SU-DHL-6 (cell line): ENCODE results near the gene HDAC10.

ENCODE experiments used
- H2AFZ ChIP-seq: fragments of 200-600 bp; sonication (generic); 2 replicates; pipeline ENCODE4 v1.6.1; 2014; ENCODE audit warnings: low read depth, mild to moderate bottlenecking, moderate library complexity, mixed read lengths, antibody characterized with exemption, low read length; ENCODE audit not compliant: severe bottlenecking
- H3F3A ChIP-seq: fragments of 200-600 bp; shearing (Covaris generic); 2 replicates; pipeline ENCODE4 v1.6.0; 2016; ENCODE audit warnings: antibody characterized with exemption, mild to moderate bottlenecking; ENCODE audit not compliant: insufficient read depth
- H3K27ac ChIP-seq: fragments of 200-600 bp; sonication (generic); 2 replicates; pipeline ENCODE4 v1.5.1; 2016; ENCODE audit warnings: low read depth, mild to moderate bottlenecking, low read length, moderate library complexity, mixed read lengths
- H3K27me3 ChIP-seq: fragments of 200-600 bp; sonication (generic), shearing (Covaris generic); 2 replicates; pipeline ENCODE4 v1.6.0; 2014; ENCODE audit warnings: mild to moderate bottlenecking, low read length
- H3K36me3 ChIP-seq: fragments of 200-600 bp; sonication (generic); 2 replicates; pipeline ENCODE4 v1.6.1; 2014; ENCODE audit warnings: mild to moderate bottlenecking, low read length, mixed read lengths
- H3K4me2 ChIP-seq: fragments of 300-600, 200-600 bp; shearing (Covaris generic), sonication (generic); 2 replicates; pipeline ENCODE4 v1.6.0; 2014; ENCODE audit warnings: low read length, low read depth, mild to moderate bottlenecking; ENCODE audit not compliant: poor library complexity, severe bottlenecking
- H3K4me3 ChIP-seq: fragments of 200-600 bp; sonication (generic); 2 replicates; pipeline ENCODE4 v1.5.1; 2014; ENCODE audit warnings: antibody characterized with exemption, low read length, mild to moderate bottlenecking, mixed read lengths; ENCODE audit not compliant: insufficient read depth, poor library complexity, severe bottlenecking
- H3K79me2 ChIP-seq: fragments of 200-600 bp; sonication (generic); 2 replicates; pipeline ENCODE4 v1.6.1; 2014; ENCODE audit warnings: mild to moderate bottlenecking, low read length, moderate library complexity; ENCODE audit not compliant: insufficient read depth
- H3K9ac ChIP-seq: fragments of 200-600 bp; sonication (generic); 2 replicates; pipeline ENCODE4 v1.7.0; 2014; ENCODE audit warnings: mild to moderate bottlenecking, low read length
- H3K9me2 ChIP-seq: fragments of 200-600 bp; sonication (generic); replicated peaks from 2 replicates; pipeline ENCODE4 v1.6.1; 2014; ENCODE audit warnings: low read length; ENCODE audit not compliant: insufficient read depth
- H3K9me3 ChIP-seq: fragments of 200-600 bp; sonication (generic); 2 replicates; pipeline ENCODE4 v1.6.1; 2014; ENCODE audit warnings: low read length, mixed read lengths; ENCODE audit not compliant: insufficient read depth
- H4K20me1 ChIP-seq: fragments of 200-600 bp; sonication (generic); 2 replicates; pipeline ENCODE4 v1.6.1; 2014; ENCODE audit warnings: low read depth, mild to moderate bottlenecking, antibody characterized with exemption, low read length, moderate library complexity, mixed read lengths
- EZH2phosphoT487 ChIP-seq: fragments of 200-600 bp; sonication (generic), shearing (Covaris generic); conservative IDR thresholded peaks from 2 replicates; pipeline ENCODE4 v1.6.1; 2018; ENCODE audit warnings: mild to moderate bottlenecking, antibody characterized with exemption, low read length, moderate library complexity, mixed read lengths
- TF ChIP-seq, protein P1 (sequence below): fragments of 200-600 bp; sonication (generic); IDR thresholded peaks from one replicate; pipeline ENCODE4 v1.5.1; 2017; ENCODE audit warnings: antibody characterized with exemption, mild to moderate bottlenecking, low read length, moderate library complexity; ENCODE audit not compliant: insufficient read depth, poor library complexity, severe bottlenecking

The HDAC10 gene

DNA sequence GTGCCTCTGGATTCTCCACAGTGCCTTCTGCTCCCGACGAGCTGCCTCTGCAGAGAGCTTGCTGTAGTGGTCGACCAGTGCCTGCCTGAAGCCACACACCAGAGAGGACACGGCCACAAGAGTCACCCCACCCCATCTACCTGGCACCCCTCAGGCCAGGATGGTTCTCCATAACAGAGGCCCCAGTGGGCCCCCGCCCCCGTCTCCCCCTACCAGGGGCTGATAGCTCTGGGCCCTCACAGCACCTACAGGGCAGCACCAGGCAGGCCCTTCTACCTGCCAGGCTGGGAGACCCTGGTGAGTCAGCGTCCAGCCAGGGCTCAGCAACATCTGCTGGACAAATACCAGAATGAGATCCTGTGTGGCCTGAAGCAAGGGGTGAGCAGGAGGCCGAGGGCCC, 28.6 kb downstream of the HDAC10 start:
- Histone ChIP-seq H3F3A (no peaks in the 10 kb centered on the region), H3K27ac (no peak overlapping the region), H3K4me3 (no peak overlapping the region), H2AFZ (no peak overlapping the region), H3K9me2 (no peaks in the 10 kb centered on the region), H3K9me3 (no peaks in the 10 kb centered on the region), H3K79me2 (no peaks in the 10 kb centered on the region), H3K9ac (no peak overlapping the region), H3K36me3 (no peaks in the 10 kb centered on the region), H3K4me2 (no peak overlapping the region), H3K27me3 (no peaks in the 10 kb centered on the region), H4K20me1 (no peaks in the 10 kb centered on the region)
- TF ChIP-seq, protein P1, sequence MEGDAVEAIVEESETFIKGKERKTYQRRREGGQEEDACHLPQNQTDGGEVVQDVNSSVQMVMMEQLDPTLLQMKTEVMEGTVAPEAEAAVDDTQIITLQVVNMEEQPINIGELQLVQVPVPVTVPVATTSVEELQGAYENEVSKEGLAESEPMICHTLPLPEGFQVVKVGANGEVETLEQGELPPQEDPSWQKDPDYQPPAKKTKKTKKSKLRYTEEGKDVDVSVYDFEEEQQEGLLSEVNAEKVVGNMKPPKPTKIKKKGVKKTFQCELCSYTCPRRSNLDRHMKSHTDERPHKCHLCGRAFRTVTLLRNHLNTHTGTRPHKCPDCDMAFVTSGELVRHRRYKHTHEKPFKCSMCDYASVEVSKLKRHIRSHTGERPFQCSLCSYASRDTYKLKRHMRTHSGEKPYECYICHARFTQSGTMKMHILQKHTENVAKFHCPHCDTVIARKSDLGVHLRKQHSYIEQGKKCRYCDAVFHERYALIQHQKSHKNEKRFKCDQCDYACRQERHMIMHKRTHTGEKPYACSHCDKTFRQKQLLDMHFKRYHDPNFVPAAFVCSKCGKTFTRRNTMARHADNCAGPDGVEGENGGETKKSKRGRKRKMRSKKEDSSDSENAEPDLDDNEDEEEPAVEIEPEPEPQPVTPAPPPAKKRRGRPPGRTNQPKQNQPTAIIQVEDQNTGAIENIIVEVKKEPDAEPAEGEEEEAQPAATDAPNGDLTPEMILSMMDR, result no peak
- TF ChIP-seq EZH2phosphoT487, result no peak

DNA sequence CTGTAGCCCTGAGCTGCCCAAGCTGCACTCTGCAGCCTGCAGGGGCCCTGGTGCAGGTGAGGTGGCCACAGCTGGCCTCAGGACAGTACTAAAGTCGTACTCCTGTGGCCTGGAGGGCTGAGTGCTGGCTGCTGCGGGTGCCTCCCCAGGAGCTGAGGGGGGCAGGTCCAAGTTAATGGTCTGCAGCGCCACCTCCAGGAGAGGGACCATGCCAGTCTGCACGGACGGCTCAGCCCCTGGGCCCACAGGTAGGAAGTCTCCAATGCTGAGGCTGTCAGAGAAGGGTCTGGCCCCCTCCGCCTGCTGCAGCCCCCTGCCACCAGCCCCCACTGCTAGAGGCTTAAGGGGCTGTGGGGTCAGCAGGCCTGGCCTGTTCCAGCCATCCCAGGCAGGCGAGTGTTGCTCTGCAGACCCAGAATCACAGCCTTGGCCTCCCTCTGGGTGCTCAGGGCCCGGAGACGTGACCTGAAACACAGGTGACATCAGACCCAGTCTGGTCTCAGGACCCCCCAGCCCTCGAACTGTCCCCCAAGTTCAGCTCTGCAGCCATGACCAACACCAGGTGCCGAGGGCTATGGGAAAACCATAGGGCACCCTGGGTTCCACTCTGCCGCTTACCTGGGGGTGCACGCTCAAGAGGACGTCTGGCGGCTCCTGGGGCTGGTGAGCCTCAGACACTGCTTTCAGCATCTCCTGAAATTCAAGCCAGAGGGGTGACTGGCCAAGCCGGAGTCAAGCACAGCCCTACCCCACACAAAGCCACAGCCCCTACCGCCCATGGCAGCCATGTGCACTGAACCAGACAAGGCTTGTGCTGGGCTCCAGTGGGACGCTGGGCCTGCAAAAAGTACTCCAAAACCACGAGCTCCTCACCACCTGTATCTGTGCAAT, 29.4 kb downstream of the HDAC10 start:
- no peaks in the 10 kb centered on the region for H3K27me3 ChIP-seq
- H3K4me3 ChIP-seq, result no peak overlapping the region
- no peak overlapping the region for H3K27ac ChIP-seq
- no peak overlapping the region for H3K9ac ChIP-seq
- no peaks in the 10 kb centered on the region for H4K20me1 ChIP-seq
- H3K9me3 ChIP-seq, result no peaks in the 10 kb centered on the region
- H3K4me2 ChIP-seq, result no peak overlapping the region
- TF ChIP-seq, protein P1, result no peak
- no peak for TF ChIP-seq EZH2phosphoT487
- H3F3A ChIP-seq, result no peaks in the 10 kb centered on the region
- no peak overlapping the region for H2AFZ ChIP-seq
- no peaks in the 10 kb centered on the region for H3K9me2 ChIP-seq
- no peaks in the 10 kb centered on the region for H3K79me2 ChIP-seq
- no peaks in the 10 kb centered on the region for H3K36me3 ChIP-seq

DNA sequence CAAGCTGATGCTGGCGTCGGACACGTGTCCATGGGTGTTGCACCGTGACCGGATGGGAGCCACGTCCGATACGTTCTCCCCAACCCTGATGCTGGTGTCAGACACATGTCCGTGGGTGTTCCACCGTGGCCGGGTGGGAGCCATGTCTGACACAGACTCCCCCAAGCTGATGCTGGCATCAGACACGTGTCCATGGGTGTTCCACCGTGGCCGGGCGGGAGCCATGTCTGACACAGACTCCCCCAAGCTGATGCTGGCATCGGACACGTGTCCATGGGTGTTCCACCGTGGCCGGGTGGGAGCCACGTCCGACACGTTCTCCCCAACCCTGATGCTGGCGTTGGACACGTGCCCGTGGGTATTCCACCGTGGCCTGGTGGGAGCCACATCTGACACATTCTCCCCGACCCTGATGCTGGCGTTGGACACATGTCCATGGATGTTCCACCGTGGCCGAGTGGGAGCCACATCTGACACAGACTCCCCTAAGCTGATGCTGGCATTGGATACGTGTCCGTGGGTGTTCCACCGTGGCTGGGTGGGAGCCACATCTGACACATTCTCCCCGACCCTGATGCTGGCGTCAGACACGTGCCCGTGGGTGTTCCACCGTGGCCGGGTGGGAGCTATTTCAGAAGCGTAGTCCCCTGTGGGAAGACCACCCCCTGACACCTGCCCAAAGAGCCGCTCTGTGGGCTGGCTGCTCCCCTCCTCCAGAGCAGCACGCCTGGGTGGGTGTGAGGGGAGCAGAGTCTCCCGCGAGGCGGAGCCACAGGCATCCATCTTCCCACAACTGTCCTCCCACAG, 30.3 kb downstream of the HDAC10 start:
- H3F3A ChIP-seq, result no peaks in the 10 kb centered on the region
- no peak for TF ChIP-seq EZH2phosphoT487
- TF ChIP-seq, protein P1, result no peak
- no peak overlapping the region for H3K4me2 ChIP-seq
- H3K36me3 ChIP-seq, result no peaks in the 10 kb centered on the region
- no peaks in the 10 kb centered on the region for H3K27me3 ChIP-seq
- H3K79me2 ChIP-seq, result no peaks in the 10 kb centered on the region
- no peak overlapping the region for H3K4me3 ChIP-seq
- H3K9ac ChIP-seq, result no peak overlapping the region
- H3K27ac ChIP-seq, result no peak overlapping the region
- H3K9me3 ChIP-seq, result no peaks in the 10 kb centered on the region
- no peaks in the 10 kb centered on the region for H3K9me2 ChIP-seq
- no peak overlapping the region for H2AFZ ChIP-seq
- no peaks in the 10 kb centered on the region for H4K20me1 ChIP-seq
